ENCODE measurements around the gene LAMA1. TPM values are rescaled to one million over a fixed set of nuclear protein-coding genes. Genes with fewer than 3 reads are reported as not detected.

LAMA1 gene
- total and polyA plus RNA-seq, 2 donors (not counting 3 experiments of a cell fraction or from before 2014, with no cell fraction given), result 0.04 TPM; not detected in 1

- no peaks in the 10 kb centered on the region for H3K4me1 ChIP-seq (ENCODE audit: control insufficient read depth, extremely low read depth, insufficient read depth, low read length)
- no TSS peak for BruUV-seq (replicated peaks)
- FAIRE-seq (no peak), DNase-seq (ENCODE audit: low read depth, low spot score) (no peak)
- peaks cover 0 to 2% of the 10 kb centered on the region in 2 experiments for H3K27me3 ChIP-seq (ENCODE audit: control insufficient read depth in 2 of 2, insufficient read depth in 2 of 2, low read length in 2 of 2)
- H3K4me3 ChIP-seq (replicated peaks in 1 of 3; ENCODE audit: insufficient read depth in 1 of 3, low read depth in 1 of 3, low read length in 3 of 3), result no peak overlapping the region
- no peaks in the 10 kb centered on the region for H3K36me3 ChIP-seq (ENCODE audit: control insufficient read depth in 2 of 2, extremely low read depth in 1 of 2, insufficient read depth in 2 of 2, low read length in 2 of 2)
- H3K9me3 ChIP-seq (replicated peaks; ENCODE audit: control insufficient read depth, insufficient read depth, low read length), result no peaks in the 10 kb centered on the region
- TF ChIP-seq, protein P1, sequence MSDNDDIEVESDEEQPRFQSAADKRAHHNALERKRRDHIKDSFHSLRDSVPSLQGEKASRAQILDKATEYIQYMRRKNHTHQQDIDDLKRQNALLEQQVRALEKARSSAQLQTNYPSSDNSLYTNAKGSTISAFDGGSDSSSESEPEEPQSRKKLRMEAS (IDR thresholded peaks at IDR 0.05; ENCODE audit: insufficient read depth, insufficient read length), result no peak
- TF ChIP-seq MYC (IDR thresholded peaks at IDR 0.05; ENCODE audit: low read depth, low read length), result no peak
- no peak for TF ChIP-seq GATA2 (IDR thresholded peaks at IDR 0.05; ENCODE audit: insufficient read depth, insufficient read length, low read depth, low read length)
- TF ChIP-seq EZH2 (IDR thresholded peaks at IDR 0.05; ENCODE audit: borderline replicate concordance, low read depth, low read length, severe bottlenecking), result no peak
- TF ChIP-seq POLR2A (IDR thresholded peaks at IDR 0.05; ENCODE audit: low read depth, low read length), result no peak
- no peak for TF ChIP-seq FOS (IDR thresholded peaks at IDR 0.05; ENCODE audit: borderline replicate concordance, insufficient read depth, low read length)
- no peak for TF ChIP-seq JUN (IDR thresholded peaks at IDR 0.05; ENCODE audit: borderline replicate concordance, insufficient read depth, insufficient read length, low read depth)
- H3K79me2 ChIP-seq (ENCODE audit: control insufficient read depth, insufficient read depth, low read length), result no peaks in the 10 kb centered on the region
- no peaks in the 10 kb centered on the region for H4K20me1 ChIP-seq (replicated peaks; ENCODE audit: control insufficient read depth, extremely low read depth, insufficient read depth, low read length)
- dilution Hi-C loops (cut with MboI; ENCODE audit: extremely low pct_ligation_motif_present, low sequenced_read_pairs), result no loop called here
- H2AFZ ChIP-seq (ENCODE audit: low read depth, low read length), result no peak overlapping the region
- H3K9me1 ChIP-seq (replicated peaks; ENCODE audit: control insufficient read depth, extremely low read depth, insufficient read depth, low read length), result no peaks in the 10 kb centered on the region
- CTCF ChIA-PET, result no interaction called here
- H3K9ac ChIP-seq (replicated peaks; ENCODE audit: extremely low read depth, insufficient read depth, low read length), result no peak overlapping the region
- no peak overlapping the region for H3K4me2 ChIP-seq (ENCODE audit: insufficient read depth, low read length)
- H3K27ac ChIP-seq (ENCODE audit: insufficient read depth, low read depth, low read length), result no peak overlapping the region
- POLR2A ChIA-PET, result no interaction called here
- intact Hi-C loops (cut with micrococcal nuclease), result no loop called here
Measured at GRCh38 chr18:6941996-6942395, 175.6 kb downstream of the LAMA1 start.

- H3K9ac ChIP-seq (replicated peaks; ENCODE audit: extremely low read depth, insufficient read depth, low read length), result no peak overlapping the region
- H3K79me2 ChIP-seq (ENCODE audit: control insufficient read depth, insufficient read depth, low read length), result no peaks in the 10 kb centered on the region
- intact Hi-C loops (cut with micrococcal nuclease), result no loop called here
- BruUV-seq (replicated peaks), result no TSS peak
- H3K4me3 ChIP-seq (replicated peaks in 1 of 3; ENCODE audit: insufficient read depth in 1 of 3, low read depth in 1 of 3, low read length in 3 of 3), result no peak overlapping the region
- H3K9me1 ChIP-seq (replicated peaks; ENCODE audit: control insufficient read depth, extremely low read depth, insufficient read depth, low read length), result no peaks in the 10 kb centered on the region
- TF ChIP-seq GATA2 (IDR thresholded peaks at IDR 0.05; ENCODE audit: insufficient read depth, insufficient read length, low read depth, low read length) (no peak), POLR2AphosphoS5 (IDR thresholded peaks at IDR 0.05; ENCODE audit: insufficient read depth, low read depth, low read length) (no peak), MYC (IDR thresholded peaks at IDR 0.05; ENCODE audit: low read depth, low read length) (no peak), POLR2A (IDR thresholded peaks at IDR 0.05; ENCODE audit: low read depth, low read length) (no peak)
- TF ChIP-seq, protein P2, sequence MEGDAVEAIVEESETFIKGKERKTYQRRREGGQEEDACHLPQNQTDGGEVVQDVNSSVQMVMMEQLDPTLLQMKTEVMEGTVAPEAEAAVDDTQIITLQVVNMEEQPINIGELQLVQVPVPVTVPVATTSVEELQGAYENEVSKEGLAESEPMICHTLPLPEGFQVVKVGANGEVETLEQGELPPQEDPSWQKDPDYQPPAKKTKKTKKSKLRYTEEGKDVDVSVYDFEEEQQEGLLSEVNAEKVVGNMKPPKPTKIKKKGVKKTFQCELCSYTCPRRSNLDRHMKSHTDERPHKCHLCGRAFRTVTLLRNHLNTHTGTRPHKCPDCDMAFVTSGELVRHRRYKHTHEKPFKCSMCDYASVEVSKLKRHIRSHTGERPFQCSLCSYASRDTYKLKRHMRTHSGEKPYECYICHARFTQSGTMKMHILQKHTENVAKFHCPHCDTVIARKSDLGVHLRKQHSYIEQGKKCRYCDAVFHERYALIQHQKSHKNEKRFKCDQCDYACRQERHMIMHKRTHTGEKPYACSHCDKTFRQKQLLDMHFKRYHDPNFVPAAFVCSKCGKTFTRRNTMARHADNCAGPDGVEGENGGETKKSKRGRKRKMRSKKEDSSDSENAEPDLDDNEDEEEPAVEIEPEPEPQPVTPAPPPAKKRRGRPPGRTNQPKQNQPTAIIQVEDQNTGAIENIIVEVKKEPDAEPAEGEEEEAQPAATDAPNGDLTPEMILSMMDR (IDR thresholded peaks at IDR 0.05; ENCODE audit: extremely low read depth in 1 of 2, insufficient read depth in 1 of 2, low read depth in 1 of 2, low read length in 2 of 2), result no peak
- H3K27me3 ChIP-seq (ENCODE audit: control insufficient read depth in 2 of 2, insufficient read depth in 2 of 2, low read length in 2 of 2), result peaks cover 0 to 2% of the 10 kb centered on the region in 2 experiments
- no peak overlapping the region for H2AFZ ChIP-seq (ENCODE audit: low read depth, low read length)
- no peaks in the 10 kb centered on the region for H3K4me1 ChIP-seq (ENCODE audit: control insufficient read depth, extremely low read depth, insufficient read depth, low read length)
- no peak overlapping the region for H3K4me2 ChIP-seq (ENCODE audit: insufficient read depth, low read length)
- FAIRE-seq (no peak), DNase-seq (ENCODE audit: low read depth, low spot score) (no peak)
- no peaks in the 10 kb centered on the region for H3K9me3 ChIP-seq (replicated peaks; ENCODE audit: control insufficient read depth, insufficient read depth, low read length)
- POLR2A ChIA-PET, result no interaction called here
- no peaks in the 10 kb centered on the region for H3K36me3 ChIP-seq (ENCODE audit: control insufficient read depth in 2 of 2, extremely low read depth in 1 of 2, insufficient read depth in 2 of 2, low read length in 2 of 2)
- no peaks in the 10 kb centered on the region for H4K20me1 ChIP-seq (replicated peaks; ENCODE audit: control insufficient read depth, extremely low read depth, insufficient read depth, low read length)
- dilution Hi-C loops (cut with MboI; ENCODE audit: extremely low pct_ligation_motif_present, low sequenced_read_pairs), result no loop called here
- CTCF ChIA-PET, result interaction anchor here (1.4 to 1.5 kb wide), 2 partner anchors 20 to 55 kb away, joined by 4 to 5 read pairs; no protein-coding TSS in a partner anchor
- no peak overlapping the region for H3K27ac ChIP-seq (ENCODE audit: insufficient read depth, low read depth, low read length)
Measured at GRCh38 chr18:6940451-6940850, 177.1 kb downstream of the LAMA1 start.

Data from endothelial cell of umbilical vein (primary cell).